ENCODE data around the gene CD247.
A peak's percentile ranks its signal among the peaks of the same experiment; 100 is the strongest.

CD247 gene

DNA sequence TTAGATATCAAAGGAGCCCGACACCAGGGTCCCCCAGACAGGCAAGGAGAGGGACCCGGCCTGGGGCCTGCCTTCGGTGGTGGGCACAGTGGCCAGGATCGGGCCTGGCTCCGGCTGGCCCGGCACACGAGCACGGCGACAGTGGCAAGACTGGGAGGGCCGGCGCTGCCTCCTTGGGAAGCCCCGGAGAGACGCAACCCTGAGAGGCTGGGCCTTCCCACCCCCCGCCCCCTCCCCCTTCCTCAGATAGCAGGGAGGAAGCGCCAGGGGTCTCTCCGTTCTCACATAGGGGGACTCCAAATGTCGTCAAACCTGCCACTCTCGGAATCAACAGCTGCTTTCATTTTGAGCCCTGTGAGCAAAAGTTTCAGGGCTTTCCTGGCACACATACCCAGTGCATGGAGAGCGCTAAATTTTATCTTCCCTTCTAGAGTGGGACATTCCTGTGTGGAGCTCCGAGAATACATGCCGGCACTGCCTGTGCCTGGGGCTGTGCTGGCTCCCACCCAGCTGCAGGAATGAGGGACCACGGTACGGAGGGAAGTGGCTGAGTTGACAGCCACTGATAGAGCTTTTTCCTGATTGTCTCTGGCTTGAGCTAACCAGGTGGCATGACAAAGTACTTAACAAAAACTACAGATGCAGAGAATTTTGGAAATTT lies 62.4 kb downstream of the CD247 start:
- DNase-seq: no peak

GRCh38 chr1:167454894-167455785 lies 63.2 kb downstream of the CD247 start:
- DNase-seq: peak; percentile 32

DNA sequence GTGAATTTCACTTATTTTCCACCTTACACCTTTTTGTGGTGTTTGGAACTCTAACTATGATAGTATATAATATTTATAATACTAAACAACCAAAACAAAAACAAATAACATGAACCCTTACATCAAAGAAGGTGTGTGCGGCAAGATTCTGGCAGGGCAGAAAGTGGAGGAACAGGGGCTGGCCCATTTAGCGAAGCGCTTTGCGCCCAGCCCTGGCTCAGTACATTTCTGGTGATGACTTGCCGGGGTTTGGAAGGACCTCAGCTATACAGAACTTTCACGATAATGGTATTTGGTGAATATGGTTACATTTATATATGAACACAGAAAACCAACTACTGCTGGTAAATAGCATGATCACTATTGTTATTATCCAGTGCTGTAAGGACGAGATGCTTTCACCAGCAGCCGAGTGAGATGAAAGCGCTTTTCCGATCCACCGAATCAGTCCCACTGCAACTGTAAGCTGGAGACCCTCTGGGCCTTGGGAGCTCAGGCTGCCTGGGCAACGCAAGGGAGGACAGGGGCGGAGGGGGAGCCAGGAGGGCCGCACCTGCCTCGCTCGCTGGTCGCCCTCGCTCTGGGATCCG lies 63.9 kb downstream of the CD247 start:
- no peak for DNase-seq

- DNase-seq: no peak
Observed at GRCh38 chr1:167453123-167453522, 65.2 kb downstream of the CD247 start.

DNA sequence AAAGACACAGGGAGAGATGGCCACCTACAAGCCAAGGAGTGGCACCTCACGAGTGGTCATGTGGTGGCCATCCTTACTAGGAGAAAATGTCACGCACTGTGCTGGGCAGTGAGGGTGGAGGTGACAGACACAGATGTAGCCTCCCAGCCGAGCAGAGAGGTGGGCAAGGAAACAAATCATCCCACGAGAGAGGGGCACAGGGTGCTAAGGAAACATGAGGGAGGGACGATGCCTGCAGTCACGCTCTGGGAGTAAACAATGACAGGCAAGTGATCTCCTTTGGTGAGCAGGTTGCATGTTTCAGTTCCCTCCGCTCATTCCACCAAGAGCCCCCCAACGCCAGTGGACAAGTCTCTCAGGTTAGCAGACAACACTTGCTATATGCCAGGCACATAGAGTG lies 65.8 kb downstream of the CD247 start:
- DNase-seq: no peak

DNA sequence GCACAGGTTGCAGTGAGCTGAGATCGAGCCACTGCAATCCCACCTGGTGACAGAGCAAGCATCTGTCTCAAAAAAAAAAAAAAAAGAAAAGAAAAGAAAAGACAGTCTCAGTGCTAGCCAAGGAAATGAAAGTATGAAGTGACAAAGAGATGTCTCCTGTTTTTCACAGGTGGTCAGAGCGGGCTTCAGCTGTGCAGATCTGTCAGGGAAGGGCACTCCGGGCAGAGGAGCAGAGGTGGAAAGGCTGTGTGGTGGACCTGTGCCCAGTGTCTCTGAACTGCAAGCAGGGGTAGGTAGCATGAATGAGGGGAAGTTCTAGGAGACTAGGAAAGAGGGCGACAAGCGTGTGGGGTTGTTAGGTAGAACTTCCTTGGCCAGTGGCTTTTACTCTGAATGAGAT lies 67.5 kb downstream of the CD247 start:
- no peak for DNase-seq

DNA sequence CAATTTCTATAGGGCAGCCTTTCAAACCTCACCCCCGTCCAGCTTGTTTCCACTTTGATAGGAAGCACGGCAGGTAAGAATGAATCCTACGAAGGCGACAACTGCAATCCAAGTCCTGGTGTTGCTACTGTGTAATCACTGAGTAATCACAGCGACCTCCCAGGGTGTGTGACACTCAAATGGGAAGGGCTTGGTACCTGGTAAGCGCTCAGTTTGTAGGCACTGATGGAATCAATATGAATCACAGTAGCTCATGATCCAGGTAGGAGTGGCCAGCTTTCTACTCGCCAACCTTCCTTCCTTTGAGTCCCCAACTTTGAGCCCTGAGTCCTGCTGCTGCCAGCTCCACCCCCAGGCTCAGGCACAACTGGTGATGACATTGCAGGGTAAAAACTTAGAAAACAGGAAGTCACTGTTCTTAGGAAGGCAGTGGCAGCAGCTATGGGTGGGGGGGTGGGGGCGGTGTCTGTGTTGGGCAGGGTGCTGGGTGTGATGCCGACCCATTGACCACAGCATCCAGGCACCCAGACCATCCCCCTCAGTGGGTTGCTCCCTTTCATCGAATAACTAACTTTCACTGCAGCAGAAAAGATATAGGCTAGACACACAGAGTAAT lies 70.7 kb downstream of the CD247 start:
- DNase-seq: no peak

GRCh38 chr1:167446966-167447365 lies 71.4 kb downstream of the CD247 start:
- no peak for DNase-seq

- no peak for DNase-seq
Observed at GRCh38 chr1:167443757-167444156, 74.6 kb downstream of the CD247 start.

- no peak for DNase-seq
Observed at GRCh38 chr1:167442854-167443565, 75.3 kb downstream of the CD247 start.

- DNase-seq: peak; percentile 51
Observed at GRCh38 chr1:167442142-167442848, 76.0 kb downstream of the CD247 start.

DNA sequence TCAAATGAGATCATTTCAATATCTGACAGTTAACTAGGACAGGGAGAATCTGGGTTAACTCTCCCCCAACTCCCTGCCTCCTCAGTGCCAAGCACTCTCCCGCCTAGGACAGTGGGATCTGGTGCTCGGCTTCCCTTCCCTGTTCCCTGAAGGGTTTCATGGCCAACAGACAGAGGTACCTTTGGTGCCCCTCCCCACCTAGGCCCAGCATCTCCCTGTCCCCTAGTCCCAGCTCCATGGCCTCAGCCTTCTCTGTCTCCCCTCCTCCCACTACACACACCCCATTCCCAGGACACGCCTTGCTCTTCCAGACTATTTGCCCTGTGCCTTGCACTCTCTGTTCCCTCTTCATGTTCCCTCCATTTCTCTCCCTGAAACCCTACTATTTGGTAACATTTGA lies 77.1 kb downstream of the CD247 start:
- DNase-seq: no peak

- no peak for DNase-seq
Observed at GRCh38 chr1:167440776-167441175, 77.6 kb downstream of the CD247 start.

GRCh38 chr1:167440345-167440744 lies 78.0 kb downstream of the CD247 start:
- DNase-seq: no peak

GRCh38 chr1:167439301-167439988 lies 78.9 kb downstream of the CD247 start:
- no peak for DNase-seq

- DNase-seq: no peak
Observed at GRCh38 chr1:167438171-167439138, 79.9 kb downstream of the CD247 start.

DNA sequence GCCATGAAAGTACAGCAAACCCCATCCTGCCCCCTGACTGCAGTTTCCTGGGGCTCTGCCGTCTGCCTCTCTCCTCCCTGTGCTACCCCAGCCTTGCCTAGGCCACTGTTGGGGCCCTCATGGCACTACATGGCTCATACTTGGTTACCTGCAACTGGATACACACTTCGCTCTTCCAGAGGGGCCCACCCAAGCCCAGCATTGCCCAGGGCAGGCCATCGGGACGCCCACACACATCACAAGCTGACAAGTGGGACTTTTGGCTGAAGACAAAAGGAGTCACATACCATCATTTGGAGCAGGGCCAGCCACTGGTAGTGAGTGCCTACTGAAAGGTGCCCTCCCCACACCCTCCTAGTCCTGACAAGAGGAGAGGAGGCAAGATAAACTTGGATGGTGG lies 82.8 kb downstream of the CD247 start:
- no peak for DNase-seq

GRCh38 chr1:167434306-167434705 lies 84.0 kb downstream of the CD247 start:
- DNase-seq: no peak

- DNase-seq: no peak
Observed at GRCh38 chr1:167433884-167434283, 84.4 kb downstream of the CD247 start.

DNA sequence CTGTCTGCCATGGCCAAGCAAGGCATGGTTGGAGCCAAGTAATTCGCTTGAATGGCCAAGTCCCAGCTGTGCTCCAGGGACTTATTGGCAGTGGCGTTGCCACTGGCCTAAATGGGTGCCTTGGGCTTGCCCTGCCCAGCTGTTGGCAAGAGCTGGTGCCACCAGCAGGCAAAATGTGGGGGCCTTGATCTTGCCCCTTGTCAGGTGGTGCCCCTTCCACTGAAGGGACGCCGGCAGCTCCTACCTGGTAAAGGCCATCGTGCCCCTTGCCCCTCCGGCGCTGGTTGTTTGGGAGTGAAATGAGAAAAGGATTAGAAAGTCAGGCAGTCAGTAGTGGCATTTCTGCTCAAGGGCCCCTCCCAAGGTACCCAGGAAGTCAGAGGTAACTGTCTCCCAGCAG lies 85.5 kb downstream of the CD247 start:
- no peak for DNase-seq
